Hematopoietic multipotent progenitor cell (in vitro differentiated cells): ENCODE measurements around the gene LGALS9B. TPM values are rescaled to one million over a fixed set of nuclear protein-coding genes. Genes with fewer than 3 reads are reported as not detected.
"Not testable (repeated sequence)": the region's sequence is repeated elsewhere in the genome, so short reads cannot be mapped to it uniquely, and the experiment has no call there.

ENCODE experiments used
- DNase-seq, 3 donors: peaks; one replicate each; pipeline ENCODE4 v3.0.0-alpha.2; 2011 to 2015; ENCODE audit warnings: low read depth in 2 of 3, low spot score in 2 of 3
- total RNA-seq: library from RNA; depleted of rRNA; stranded (reverse); fragments of >200 nt; gene quantifications from one replicate; pipeline ENCODE4 v1.2.3, GENCODE V29; 2012

Gene LGALS9B
- under 0.01 TPM for total RNA-seq

DNA sequence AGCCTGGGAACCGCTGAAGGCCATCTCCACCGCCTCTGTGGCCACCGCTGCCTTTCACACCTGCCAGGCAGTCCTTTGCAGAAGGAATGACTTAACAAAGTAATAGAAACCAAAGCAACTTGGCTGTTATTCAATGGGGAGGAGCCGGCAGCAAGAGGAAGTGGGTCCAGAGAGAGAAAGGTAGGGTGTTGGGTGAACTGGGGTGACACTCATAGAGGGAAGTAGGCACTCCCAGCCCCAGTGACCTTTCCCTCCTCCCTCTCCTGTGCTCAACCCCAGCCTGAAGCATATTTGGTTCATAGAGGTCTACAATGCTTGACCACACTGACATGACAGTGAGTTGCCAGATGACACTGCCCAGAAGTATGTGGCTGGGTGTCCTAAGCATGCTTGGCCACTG, at the start of gene LGALS9B:
Gene LGALS9B (minus strand): TSS at position 93 of the 400 bp plus-strand sequence. CDS start 69 bp downstream, at position 24.
- DNase-seq = not testable (repeated sequence)

DNA sequence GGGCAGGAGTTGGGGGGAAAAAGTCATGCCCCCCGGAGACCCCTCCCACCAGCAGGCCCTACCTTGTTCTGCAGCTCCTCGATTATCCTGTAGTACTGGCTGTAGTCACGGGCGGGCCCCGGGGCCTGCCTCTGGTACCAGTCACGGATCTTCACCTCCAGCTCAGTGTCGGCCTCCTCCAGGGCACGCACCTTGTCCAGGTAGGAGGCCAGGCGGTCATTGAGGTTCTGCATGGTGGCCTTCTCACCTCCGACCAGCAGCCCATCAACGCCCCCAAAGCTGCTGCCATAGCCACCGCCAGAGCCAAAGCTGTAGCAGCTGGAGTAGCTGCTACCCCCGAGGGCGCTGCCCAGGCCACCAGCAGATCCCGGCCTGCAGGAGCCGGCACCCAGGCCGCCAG, 49.6 kb upstream of the LGALS9B start:
- DNase-seq = not testable (repeated sequence)

DNA sequence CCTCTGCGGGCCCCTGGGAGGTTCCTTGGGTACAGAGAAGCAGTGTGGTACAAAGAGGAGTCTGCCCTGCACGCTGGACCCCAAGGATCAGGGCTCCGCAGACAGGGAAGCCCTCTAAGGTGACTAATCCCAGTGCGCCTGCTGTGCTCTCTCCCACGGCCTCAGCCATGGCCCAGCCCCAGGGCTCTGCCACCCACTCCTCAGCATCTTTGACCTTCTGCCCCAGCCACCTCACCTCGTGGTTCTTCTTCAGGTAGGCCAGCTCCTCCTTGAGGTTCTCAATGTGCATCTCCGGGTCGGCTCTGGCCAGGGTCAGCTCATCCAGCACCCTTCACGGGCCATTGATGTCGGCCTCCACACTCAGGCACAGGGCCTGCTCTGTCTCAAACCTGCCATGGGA, 47.8 kb upstream of the LGALS9B start:
- not testable (repeated sequence) for DNase-seq

DNA sequence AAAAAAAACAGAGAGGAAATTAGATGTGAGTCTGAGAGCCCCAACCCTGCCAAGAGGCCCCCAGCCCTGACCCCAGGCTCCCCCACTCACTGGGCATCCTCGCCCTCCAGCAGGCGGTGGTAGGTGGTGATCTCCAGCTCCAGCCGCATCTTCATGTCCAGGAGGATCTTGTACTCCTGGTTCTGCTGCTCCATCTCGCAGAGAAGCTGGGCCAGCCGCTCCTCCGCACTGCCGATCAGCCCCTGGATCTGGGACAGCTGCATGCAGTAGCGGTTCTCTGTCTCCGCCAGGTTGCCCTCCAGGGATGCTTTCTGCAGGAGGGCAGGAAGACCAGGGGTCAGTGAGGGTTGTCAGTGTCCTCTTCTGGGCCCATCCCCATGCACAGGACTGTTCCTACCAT, 46.2 kb upstream of the LGALS9B start:
- DNase-seq = not testable (repeated sequence)

DNA sequence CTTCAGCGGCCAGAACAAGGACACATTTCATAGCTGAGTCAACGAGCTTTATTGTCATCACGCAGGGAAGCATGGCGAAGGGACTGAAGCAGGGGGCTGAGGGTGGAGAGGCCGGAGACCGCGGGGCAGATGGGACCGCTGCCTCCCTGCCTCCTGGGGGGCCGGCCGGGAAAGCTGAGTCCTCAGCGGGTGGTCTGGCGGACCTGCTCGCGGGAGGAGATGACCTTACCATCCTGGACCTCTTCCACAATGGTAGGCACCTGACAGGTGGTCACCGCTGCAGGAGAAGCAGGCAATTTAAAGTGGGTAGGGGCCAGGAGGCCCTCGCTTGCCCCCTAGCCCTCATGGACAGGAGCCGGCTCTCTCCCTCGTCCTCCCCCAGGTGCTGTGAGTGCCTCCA, 45.0 kb upstream of the LGALS9B start:
- DNase-seq = not testable (repeated sequence)

DNA sequence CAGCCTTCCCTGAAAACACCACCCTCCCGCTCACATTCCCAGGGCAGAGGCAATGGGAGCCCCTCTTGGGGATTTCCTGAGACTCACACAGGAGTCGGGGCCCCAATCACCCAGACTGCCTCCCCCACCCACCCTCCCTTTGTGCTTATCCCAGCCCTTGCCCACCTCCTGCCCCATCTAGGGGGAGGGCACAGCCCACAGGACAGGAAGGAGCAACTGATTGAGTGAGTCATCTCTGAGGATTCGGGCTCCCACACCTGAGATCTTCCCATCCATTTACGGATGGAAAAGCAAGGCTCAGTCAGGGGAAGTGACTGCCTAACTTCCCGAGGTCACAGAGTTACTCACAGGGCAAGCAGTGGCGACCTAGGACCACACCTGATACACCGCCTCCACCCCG, 44.4 kb upstream of the LGALS9B start:
- not testable (repeated sequence) for DNase-seq

DNA sequence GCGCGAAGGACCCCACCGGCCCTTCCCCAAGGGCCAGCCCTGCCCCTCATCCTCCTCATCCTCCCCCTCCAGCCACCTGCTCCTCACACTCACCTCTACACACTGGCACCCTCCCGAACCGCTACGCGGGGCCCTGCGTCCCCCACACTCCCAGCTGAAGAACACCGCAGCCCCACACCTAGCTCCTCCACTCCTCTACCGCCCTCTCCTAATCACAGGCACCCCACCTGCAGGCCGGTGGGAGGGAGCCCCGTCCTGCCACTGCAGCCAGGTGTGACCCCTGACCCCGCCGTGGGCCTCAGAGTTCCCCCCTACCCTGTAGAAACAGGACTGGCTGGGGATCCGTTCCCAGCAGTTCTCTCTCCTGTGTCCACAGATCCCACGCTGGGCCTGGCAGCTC, 38.0 kb upstream of the LGALS9B start:
- not testable (repeated sequence) for DNase-seq

DNA sequence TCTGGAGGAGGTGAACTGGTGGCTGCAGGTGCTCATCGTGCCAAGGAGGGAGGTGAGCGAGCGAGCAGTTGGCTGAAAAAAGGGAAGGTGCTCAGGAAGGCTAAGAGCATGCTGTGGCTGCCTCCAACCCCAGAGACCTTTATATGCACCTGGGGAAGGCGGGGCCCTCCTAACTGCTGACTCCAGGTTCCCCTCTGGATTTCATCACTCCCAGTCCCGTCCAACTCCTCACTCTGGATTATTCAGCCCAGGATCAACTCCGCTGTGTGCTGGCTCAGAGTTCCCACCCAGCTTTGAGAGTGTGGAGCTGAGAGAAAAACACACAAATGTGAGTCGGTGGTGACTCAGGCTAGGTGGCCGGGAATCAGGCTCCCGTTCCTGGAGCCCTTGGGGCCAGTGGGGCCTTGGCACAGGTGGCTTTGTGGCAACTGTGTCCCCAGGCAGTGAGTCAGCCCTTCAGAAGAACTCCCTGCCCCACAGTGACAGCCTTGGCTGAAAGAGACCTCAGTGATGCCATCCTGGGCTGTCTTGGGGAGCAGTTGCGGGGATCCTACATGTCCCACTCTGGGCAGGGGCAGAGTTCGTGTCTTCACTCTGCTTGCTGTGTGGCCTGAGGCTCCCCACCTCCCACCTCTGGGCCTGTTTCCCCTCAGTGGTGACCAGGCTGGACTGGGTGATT, 37.2 kb upstream of the LGALS9B start:
- DNase-seq = not testable (repeated sequence)

DNA sequence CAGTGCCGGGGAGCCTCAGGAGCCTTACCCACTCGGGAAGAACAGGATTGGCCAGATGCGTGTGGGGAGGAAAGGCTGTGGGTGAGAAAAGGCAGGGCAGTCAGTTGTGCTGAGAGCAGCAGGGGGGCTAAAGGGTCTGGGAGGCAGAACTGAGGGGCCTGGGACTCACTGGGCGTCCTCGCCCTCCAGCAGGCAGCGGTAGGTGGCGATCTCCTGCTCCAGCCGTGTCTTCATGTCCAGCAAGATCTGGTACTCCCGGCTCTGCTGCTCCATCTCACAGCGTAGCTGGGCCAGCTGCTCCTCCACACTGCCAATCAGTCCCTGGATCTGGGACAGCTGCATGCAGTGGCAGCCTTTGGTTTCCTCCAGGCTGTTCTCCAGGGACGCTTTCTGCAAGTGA, 34.6 kb upstream of the LGALS9B start:
- DNase-seq = not testable (repeated sequence)

DNA sequence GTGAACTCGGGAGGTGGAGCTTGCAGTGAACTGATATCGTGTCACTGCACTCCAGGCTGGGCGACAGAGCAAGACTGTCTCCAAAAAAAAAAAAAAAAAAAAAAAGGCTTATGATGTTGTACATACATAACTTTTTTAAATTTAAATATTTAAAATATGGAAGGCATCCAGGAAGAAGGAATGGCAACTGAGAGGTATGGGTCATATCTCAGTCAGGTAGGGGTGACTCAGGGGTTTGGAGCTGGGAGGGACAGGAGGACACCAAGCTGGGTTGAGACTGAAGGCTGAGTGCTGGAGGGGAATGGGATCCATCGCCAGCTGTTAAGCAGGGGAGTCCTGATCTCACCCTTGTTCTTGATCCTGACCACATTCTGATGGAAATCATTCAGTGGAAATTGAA, 33.0 kb upstream of the LGALS9B start:
- DNase-seq = not testable (repeated sequence)

DNA sequence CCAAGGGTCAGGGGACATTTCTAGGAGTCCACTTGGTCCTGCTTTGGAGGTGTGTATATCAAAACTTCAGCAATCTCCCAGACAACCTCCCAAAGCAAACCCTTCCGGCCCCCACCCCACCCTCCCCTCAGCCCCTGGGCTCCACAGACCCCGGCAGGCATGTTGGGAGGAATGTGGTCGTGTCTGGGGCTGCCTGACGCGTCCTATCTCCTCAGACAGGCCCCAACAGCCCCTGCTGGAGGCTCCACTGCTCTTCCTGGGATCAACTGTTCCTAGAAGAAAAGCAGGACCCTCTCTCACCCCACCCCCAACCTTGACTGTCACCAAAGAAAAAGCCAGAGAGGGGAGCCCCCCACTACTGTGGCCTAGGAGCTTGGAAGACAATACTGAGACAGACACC, 28.1 kb upstream of the LGALS9B start:
- DNase-seq = not testable (repeated sequence)

DNA sequence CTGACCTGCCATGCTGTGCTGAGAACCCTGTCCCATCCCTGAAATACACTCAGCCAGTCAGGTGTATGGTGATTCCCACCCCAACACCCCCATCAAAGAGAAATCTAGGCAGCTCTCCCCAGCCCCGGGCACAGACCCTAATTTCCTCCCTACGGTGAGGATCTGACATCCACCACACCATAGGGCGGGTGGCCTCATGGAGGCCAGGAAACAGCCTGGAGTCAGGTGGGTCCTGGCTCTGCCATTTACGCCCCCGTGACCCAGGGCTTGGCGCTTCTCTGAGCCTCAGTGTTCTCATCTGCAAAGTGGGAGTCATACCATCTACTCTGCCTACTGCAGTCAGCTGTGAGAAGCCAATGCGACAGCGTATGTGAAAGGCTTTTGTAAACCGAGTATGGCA, 27.4 kb upstream of the LGALS9B start:
- not testable (repeated sequence) for DNase-seq

DNA sequence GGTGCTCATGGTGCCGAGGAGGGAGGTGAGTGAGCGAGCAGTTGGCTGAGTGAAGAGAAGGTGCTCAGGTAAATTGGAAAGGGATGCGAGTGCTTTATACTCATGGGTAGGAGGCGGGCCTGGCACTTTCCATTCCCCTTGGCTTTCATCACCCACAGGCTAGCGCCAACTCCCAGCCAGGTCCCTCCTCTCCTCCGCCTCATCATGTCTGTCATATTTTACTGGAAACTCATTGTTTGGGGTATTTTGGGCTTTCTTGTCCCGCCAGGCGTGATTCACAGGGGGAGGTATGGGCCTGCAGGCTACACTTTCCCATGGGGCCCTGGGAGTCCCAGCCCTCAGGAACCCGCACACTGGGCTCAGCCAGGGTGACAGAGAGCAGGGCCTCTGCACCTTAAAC, 26.8 kb upstream of the LGALS9B start:
- not testable (repeated sequence) for DNase-seq

DNA sequence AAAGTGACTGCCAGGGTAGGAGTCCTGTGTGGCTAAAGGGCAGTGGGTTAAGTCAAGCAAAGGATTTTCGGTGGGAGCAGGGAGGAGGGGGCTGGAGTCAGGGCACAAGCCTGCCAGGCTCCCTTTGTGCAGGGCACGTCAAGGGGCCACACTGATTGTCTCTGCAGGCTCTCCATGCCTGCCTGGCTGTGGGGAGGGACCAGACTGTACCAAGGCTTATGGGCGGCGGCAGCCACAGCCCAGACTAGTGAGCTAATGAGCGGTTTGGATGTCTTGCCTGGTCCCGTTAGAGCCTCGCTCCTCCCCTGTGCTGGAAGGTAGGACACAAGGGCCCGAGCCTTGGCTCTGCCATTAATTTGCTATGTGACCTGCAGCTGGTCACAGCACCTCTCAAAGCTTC, 25.6 kb upstream of the LGALS9B start:
- DNase-seq = not testable (repeated sequence)

DNA sequence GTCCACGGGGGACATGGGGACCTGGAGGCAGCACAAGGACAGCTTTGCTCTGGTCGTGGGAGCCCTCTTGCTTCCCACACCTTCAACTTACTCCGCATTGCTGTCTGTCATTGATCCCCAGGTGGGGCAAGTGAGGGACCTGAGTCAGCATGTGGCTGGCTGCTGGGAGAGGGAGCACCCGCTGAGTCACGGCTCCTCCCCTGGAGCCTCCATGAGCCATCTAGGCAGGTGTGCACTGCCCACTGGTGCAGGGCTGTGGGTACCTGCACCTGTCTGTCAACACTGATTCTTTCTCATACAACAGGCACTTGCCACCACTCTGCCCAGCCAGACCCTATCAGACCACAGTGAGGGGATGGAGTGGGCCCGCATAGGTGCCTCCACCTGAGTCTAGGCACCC, 24.8 kb upstream of the LGALS9B start:
- not testable (repeated sequence) for DNase-seq

DNA sequence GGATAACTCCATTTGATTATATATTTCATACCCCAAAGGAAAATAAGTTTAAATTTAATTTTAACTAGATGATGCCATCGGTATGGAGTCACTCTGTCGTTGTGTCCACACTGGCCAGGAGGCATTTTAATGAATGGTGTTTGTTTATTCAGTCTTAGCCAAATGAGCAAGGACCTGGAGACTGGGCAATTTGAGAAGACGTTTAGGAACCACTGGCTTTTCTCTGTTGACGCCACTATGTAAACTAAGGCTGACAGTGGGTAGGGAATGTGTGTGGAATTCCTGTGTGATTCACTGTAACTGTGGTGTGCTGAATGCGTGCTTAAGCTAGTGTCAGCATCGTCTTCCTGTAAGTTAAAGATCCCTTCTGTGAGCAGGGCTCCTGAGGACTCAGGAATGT, 17.6 kb upstream of the LGALS9B start:
- DNase-seq = not testable (repeated sequence)

DNA sequence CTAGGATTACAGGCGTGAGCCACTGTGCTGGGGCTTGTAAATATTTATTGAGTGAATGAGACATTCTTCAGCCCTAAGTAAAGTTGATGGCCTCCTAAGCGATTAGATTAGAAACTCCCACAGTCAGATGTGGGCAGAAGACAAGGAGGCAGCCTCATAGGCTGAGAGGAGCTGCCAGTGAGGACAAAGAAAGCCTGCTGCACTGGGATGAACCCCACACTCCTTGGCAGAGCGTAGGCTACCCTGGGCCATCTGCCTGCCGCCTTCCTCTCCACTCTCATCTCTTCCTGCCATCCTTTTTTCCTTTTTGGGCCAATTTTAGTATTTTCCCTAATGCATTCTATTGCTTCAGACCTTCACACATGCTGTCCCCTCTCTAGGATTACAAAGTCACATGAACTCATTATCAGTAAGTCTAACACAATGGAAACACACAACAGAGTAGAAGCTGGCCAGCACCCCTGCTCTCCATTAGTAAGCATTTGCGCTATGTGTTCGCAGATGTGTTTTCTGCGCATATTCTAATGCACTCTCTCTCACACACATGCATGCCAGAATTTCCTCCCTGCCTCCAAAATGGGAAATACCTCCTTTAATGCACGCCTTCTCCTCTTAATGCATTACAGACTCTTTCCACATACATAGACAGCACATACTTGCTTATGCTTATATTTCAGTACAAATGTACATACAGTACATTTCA, 12.7 kb upstream of the LGALS9B start:
- not testable (repeated sequence) for DNase-seq

DNA sequence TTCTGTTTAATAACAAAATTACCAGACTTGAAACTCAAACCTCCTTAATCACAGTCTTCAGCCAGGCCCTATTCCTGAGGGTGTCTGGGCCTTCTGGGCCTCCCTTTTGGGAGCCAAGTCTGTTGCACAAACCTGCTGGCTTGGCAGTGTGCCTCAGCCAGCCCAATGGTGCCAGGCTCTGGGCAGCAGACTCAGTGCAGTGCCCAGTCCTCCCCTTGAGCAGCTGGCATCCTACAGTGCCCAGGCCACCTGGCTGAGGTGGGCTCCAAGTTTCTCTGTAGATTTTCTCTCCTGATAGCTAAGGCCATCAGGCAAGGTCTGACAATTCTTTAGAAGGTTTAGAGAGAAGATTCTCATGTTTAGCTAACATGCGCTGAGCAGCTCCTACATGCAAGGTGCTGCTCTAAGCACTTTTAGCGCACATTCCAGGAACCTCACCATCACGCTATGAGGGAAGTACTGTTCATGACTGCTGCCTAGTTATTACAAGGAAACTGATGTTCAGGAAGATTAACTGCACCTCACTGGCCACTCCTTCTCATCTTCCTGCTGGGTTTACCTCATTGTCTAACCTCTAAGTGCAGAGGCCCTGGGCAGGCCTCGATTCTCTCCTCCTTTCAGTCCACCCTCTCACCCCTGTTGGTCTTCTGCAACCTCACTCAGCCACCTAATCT, 10.2 kb upstream of the LGALS9B start:
- DNase-seq = not testable (repeated sequence)

DNA sequence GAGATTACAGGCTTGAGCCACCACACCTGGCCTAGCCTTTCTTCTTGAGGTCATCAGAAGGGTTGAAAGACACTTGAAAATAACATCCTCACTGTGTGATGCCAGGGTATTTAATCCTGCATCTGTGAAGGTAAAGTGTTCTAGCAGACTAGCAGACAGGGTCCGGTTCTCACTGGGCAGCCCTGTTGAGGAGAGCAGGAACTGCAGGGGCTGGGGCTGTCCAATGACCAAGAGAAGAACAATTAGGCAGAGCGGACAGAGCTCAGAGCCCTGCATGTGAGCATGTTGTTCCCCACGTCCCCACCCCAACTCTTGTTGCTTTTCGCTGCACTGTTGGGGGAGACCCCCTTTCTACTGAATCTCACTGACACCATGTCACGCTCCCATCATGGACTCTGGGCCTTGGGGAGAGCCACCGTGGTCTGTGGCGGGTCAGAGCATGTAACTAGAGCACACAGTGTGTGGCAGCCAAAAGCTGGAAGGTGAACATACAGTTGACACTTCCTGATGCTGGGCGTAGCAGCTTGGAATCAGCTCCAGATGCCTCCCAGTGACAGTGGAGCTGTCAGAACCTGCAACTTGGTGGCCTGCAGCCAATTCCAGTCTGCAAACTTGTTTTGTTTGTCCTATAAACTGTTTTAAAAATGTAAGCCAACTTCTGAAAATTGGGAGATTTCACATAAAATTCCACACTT, 7.9 kb upstream of the LGALS9B start:
- not testable (repeated sequence) for DNase-seq

DNA sequence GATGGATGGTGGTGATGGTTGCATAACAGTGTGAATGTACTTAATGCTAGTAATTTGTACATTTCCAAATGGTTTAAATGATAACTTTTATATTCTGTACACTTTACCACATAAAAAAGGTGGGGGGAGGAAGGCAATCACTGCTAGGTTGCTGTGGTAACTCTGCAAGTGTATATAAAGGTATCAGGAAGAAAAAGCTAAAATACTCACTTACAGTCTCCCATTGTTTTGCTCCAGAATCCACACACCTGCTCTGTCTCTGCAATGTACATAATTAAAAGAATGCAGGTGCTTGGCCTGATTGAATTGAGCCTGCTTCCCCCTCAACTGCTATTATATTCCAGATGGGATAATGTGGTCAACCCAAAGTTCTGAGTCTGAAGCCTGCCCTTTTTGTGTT, 6.7 kb upstream of the LGALS9B start:
- DNase-seq = not testable (repeated sequence)

DNA sequence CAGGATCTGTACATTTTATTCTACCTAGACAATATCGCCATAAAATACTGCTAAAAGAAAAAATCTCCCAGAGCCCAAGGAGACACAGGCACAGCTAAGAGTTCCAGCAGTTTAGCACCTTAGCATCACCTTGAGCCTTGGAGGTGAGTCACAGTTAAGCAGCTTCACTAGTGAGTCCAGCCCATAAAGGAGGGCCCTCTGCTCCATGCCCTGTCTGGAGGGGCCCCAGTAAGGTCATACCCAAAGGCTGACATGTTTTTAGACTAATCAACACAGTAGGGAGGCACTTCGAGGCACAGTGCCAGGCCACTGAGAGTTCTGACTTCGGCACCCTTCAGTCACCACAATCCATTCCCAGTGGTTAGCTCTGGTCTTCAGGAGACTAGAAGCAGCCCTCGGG, 2.6 kb upstream of the LGALS9B start:
- DNase-seq = not testable (repeated sequence)
